GM21576 (cell line): Measurements from ENCODE around the gene B4GALT3.
"Not testable (repeated sequence)": the region's sequence is repeated elsewhere in the genome, so short reads cannot be mapped to it uniquely, and the experiment has no call there.

Experiments
- ATAC-seq: cut with Tn5 transposase; IDR thresholded peaks from one replicate; pipeline ENCODE4 v1.9.1; 2021; ENCODE audit warnings: mild to moderate bottlenecking, moderate library complexity; ENCODE audit not compliant: unreplicated experiment

The B4GALT3 gene

GRCh38 chr1:161177112-161177935, at the start of gene B4GALT3:
Gene B4GALT3, minus strand, starts transcription at chr1:161177507. Its CDS starts 1,447 bp downstream, at chr1:161176060.
- peak; percentile 72 for ATAC-seq

GRCh38 chr1:161226759-161227158, 49.5 kb upstream of the B4GALT3 start:
- ATAC-seq = no peak

GRCh38 chr1:161226320-161226711, 49.0 kb upstream of the B4GALT3 start:
- ATAC-seq = no peak

- peak; percentile 95 for ATAC-seq
These were observed 48.4 kb upstream of the B4GALT3 start, which contains the start of gene TOMM40L for GRCh38 chr1:161225534-161226319. Gene TOMM40L, plus strand, starts transcription at chr1:161226060. Its CDS starts 430 bp downstream, at chr1:161226490.

- no peak for ATAC-seq
These were observed 47.8 kb upstream of the B4GALT3 start for GRCh38 chr1:161225178-161225533.

- not testable (repeated sequence) for ATAC-seq
These were observed 47.4 kb upstream of the B4GALT3 start for GRCh38 chr1:161224695-161225087.

GRCh38 chr1:161223805-161224694, 46.7 kb upstream of the B4GALT3 start:
- no peak for ATAC-seq

- ATAC-seq = no peak
These were observed 45.1 kb upstream of the B4GALT3 start for GRCh38 chr1:161222175-161223019.

- ATAC-seq = no peak
These were observed 42.7 kb upstream of the B4GALT3 start for GRCh38 chr1:161220002-161220401.

GRCh38 chr1:161219078-161219892, 42.0 kb upstream of the B4GALT3 start:
- no peak for ATAC-seq

GRCh38 chr1:161218301-161219077, 41.2 kb upstream of the B4GALT3 start:
- ATAC-seq = no peak

GRCh38 chr1:161217831-161218230, 40.5 kb upstream of the B4GALT3 start:
- ATAC-seq = no peak

GRCh38 chr1:161216945-161217712, 39.8 kb upstream of the B4GALT3 start:
- peak; percentile 85 for ATAC-seq

GRCh38 chr1:161215076-161215475, 37.8 kb upstream of the B4GALT3 start, which contains the start of gene FCER1G:
Gene FCER1G, plus strand, starts transcription at chr1:161215295. Its CDS starts 27 bp downstream, at chr1:161215322.
- no peak for ATAC-seq

- no peak for ATAC-seq
These were observed 37.1 kb upstream of the B4GALT3 start for GRCh38 chr1:161214369-161214768.

GRCh38 chr1:161209790-161210409, 32.6 kb upstream of the B4GALT3 start:
- ATAC-seq = peak; percentile 66

- no peak for ATAC-seq
These were observed 29.9 kb upstream of the B4GALT3 start for GRCh38 chr1:161207173-161207572.
